Osteoblast (primary cell): ENCODE measurements around the gene USB1. TPM values are rescaled to one million over a fixed set of nuclear protein-coding genes. Genes with fewer than 3 reads are reported as not detected.
"Not testable (repeated sequence)": the region's sequence is repeated elsewhere in the genome, so short reads cannot be mapped to it uniquely, and the experiment has no call there.

Source experiments
- DNase-seq: peaks from one replicate; pipeline ENCODE4 v3.0.0; 2011; ENCODE audit warnings: low spot score, mixed read lengths; ENCODE audit not compliant: insufficient read length; ENCODE audit errors: missing footprints
- H2AFZ ChIP-seq: 2 replicates; pipeline ENCODE4 v1.6.0; 2011; ENCODE audit warnings: mild to moderate bottlenecking, low read length
- H3K27ac ChIP-seq: 2 replicates; pipeline ENCODE4 v1.5.1; 2011; ENCODE audit warnings: mild to moderate bottlenecking, low read depth, low read length, moderate library complexity
- H3K27me3 ChIP-seq: 2 replicates; pipeline ENCODE4 v1.6.0; 2012; ENCODE audit warnings: mild to moderate bottlenecking, control low read depth, inconsistent platforms, low read length, moderate library complexity; ENCODE audit not compliant: insufficient read depth
- H3K36me3 ChIP-seq: 2 replicates; pipeline ENCODE4 v1.5.1; 2011; ENCODE audit warnings: mild to moderate bottlenecking, low read length, control low read depth, moderate library complexity; ENCODE audit not compliant: insufficient read depth
- H3K4me1 ChIP-seq: 2 replicates; pipeline ENCODE4 v1.5.1; 2011; ENCODE audit warnings: mild to moderate bottlenecking, low read length, control low read depth, moderate library complexity; ENCODE audit not compliant: insufficient read depth
- H3K4me2 ChIP-seq: 2 replicates; pipeline ENCODE4 v1.6.0; 2011; ENCODE audit warnings: mild to moderate bottlenecking, low read length; ENCODE audit not compliant: insufficient read depth
- H3K4me3 ChIP-seq: fragments of 200-600 bp; sonication (generic); 3 replicates; pipeline ENCODE4 v1.5.1; 2012; ENCODE audit warnings: mild to moderate bottlenecking, low read length, inconsistent platforms; ENCODE audit not compliant: insufficient read depth
- H3K79me2 ChIP-seq: 2 replicates; pipeline ENCODE4 v1.6.0; 2012; ENCODE audit warnings: mild to moderate bottlenecking, low read length, control low read depth, inconsistent platforms; ENCODE audit not compliant: insufficient read depth
- H3K9me3 ChIP-seq: 2 replicates; pipeline ENCODE4 v1.5.1; 2011; ENCODE audit warnings: low read depth, low read length, control low read depth
- H4K20me1 ChIP-seq: 2 replicates; pipeline ENCODE4 v1.6.0; 2012; ENCODE audit warnings: mild to moderate bottlenecking, low read length, control low read depth; ENCODE audit not compliant: insufficient read depth
- total RNA-seq: library from RNA; depleted of rRNA; stranded (reverse); fragments of >200 nt; gene quantifications from 2 replicates; pipeline ENCODE4 v1.2.3, GENCODE V29; 2012
- TF ChIP-seq, protein P1 (sequence below): IDR thresholded peaks from 2 replicates; pipeline ENCODE4 v1.5.1; 2011; ENCODE audit warnings: mild to moderate bottlenecking, low read depth, low read length, moderate library complexity; ENCODE audit errors: extremely low read depth

The USB1 gene
- total RNA-seq, 1 donor, result 19.2 TPM

DNA sequence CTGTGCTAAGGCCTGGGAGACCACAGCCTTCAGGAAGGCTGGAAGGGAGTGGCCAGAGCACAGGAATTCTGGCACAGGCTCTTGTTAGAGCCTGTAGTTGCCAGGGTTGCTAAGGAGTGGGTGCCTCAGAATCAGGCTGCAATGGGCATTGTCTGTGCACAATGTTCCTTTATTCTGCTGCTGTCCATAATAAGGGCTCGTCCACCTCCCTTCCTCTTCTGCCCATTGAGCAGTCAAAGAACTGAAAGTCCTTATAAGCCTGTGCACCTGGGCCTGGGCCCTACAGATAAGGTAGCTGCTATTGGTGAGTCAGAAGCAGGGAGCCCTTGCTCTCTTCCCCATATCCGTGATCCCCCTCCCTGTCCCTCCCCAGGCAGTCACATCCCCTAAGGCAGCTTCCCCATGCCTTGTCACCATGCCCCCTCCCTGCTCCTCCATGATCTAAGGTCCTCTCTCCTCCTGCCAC lies 24.8 kb upstream of the USB1 start:
- Histone ChIP-seq H3K4me1 (no peaks in the 10 kb centered on the region), H3K9me3 (no peaks in the 10 kb centered on the region), H2AFZ (no peak overlapping the region), H3K36me3 (no peaks in the 10 kb centered on the region), H3K27me3 (peaks cover 11% of the 10 kb centered on the region), H4K20me1 (no peaks in the 10 kb centered on the region), H3K27ac (no peak overlapping the region), H3K4me2 (no peak overlapping the region), H3K79me2 (no peaks in the 10 kb centered on the region), H3K4me3 (no peak overlapping the region)
- TF ChIP-seq, protein P1, sequence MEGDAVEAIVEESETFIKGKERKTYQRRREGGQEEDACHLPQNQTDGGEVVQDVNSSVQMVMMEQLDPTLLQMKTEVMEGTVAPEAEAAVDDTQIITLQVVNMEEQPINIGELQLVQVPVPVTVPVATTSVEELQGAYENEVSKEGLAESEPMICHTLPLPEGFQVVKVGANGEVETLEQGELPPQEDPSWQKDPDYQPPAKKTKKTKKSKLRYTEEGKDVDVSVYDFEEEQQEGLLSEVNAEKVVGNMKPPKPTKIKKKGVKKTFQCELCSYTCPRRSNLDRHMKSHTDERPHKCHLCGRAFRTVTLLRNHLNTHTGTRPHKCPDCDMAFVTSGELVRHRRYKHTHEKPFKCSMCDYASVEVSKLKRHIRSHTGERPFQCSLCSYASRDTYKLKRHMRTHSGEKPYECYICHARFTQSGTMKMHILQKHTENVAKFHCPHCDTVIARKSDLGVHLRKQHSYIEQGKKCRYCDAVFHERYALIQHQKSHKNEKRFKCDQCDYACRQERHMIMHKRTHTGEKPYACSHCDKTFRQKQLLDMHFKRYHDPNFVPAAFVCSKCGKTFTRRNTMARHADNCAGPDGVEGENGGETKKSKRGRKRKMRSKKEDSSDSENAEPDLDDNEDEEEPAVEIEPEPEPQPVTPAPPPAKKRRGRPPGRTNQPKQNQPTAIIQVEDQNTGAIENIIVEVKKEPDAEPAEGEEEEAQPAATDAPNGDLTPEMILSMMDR, result no peak
- peak; percentile 62 for DNase-seq

DNA sequence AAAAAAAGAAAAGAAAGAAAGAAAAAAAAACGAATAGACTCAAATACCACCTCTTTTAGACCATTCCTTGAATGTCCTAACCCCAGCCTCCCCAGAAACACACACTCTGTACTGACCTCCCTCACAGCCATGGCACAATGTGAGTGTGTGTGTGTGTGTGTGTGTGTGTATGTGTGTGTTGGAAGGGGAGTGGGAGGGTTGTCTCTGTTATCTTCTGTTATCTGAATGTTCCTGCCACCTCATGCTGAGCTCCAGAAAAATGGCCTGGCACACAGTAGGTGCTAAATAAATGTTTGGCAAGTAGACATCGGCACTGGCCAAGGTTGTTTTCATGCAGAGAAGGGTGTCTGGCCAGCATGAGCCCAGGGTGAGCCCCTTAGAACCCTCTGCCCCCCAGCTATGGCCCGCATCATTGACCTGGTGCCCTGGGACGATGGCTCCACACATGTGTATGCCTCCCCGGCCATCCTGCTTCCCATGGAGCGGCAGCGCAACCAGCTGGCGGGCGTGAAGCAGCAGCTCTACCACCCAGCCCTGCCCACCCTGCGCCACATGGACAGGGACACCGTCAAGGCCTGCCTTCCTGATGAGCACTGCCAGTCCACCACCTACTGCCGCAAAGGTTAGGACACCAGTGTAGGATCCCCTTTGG lies 23.7 kb upstream of the USB1 start:
- Histone ChIP-seq H3K4me1 (no peaks in the 10 kb centered on the region), H3K4me2 (no peak overlapping the region), H2AFZ (no peak overlapping the region), H3K9me3 (no peaks in the 10 kb centered on the region), H3K79me2 (no peaks in the 10 kb centered on the region), H3K27me3 (peaks cover 16% of the 10 kb centered on the region), H3K36me3 (no peaks in the 10 kb centered on the region), H3K27ac (no peak overlapping the region), H4K20me1 (no peaks in the 10 kb centered on the region), H3K4me3 (no peak overlapping the region)
- TF ChIP-seq, protein P1, result no peak
- peak; percentile 90 for DNase-seq

DNA sequence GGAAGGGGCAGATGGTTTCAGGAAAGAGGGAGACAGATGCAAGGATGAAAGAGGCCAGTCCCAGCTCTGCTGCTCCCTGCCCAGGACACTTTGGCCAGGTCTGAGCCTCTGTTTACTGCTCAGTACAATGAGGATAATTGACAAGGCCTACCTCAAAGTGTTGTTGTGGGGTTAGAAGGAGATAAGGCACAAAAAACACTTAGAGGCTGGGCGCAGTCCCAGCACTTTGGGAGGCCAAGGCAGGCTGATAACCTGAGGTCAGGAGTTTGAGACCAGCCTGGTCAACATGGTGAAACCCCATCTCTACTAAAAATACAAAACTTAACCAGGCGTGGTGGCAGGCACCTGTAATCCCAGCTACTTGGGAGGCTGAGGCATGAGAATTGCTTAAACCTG lies 23.1 kb upstream of the USB1 start:
- H3K27me3 ChIP-seq, result peaks cover 17% of the 10 kb centered on the region
- H3K4me3 ChIP-seq, H3K36me3 ChIP-seq, H3K4me2 ChIP-seq, H3K9me3 ChIP-seq, H3K79me2 ChIP-seq, DNase-seq, H3K27ac ChIP-seq, H2AFZ ChIP-seq, H3K4me1 ChIP-seq, H4K20me1 ChIP-seq: not testable (repeated sequence)

DNA sequence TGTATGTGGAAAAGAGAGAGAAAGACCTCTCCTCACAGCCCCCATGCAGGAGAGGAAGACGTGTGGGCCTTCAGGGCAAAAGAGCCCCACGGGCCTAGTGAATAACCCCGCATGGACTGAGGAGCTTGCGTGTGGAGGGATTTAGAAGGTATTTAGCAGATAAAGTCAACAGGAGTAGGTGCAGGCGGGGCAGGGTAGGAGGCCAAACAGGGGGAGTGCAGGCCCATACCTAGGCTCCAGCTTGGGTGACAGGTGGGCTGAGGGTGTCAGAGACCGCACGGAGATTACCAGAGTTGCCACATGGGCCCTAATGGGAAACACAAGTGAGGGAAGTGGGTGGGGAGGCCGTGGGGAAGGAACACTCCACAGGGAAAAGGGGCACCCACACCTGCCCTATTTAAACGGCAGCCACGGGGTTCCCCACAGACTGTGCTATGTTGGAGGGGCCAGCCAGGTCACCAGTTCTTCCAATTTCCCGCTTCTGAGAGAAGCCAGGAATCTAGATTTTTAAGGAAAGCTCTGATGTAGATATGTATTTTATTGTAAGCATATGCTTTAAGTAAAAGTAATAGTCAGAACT lies 22.1 kb upstream of the USB1 start:
- Histone ChIP-seq H3K27me3 (peaks cover 18% of the 10 kb centered on the region), H3K4me3 (no peak overlapping the region), H3K4me2 (no peak overlapping the region), H4K20me1 (no peaks in the 10 kb centered on the region), H3K27ac (no peak overlapping the region), H2AFZ (no peak overlapping the region), H3K4me1 (no peaks in the 10 kb centered on the region), H3K36me3 (no peaks in the 10 kb centered on the region), H3K79me2 (no peaks in the 10 kb centered on the region), H3K9me3 (no peaks in the 10 kb centered on the region)
- DNase-seq, result peak; percentile 22
- TF ChIP-seq, protein P1, result no peak
